Measurements from ENCODE around the gene AOC3. TPM values are rescaled to one million over a fixed set of nuclear protein-coding genes. Genes with fewer than 3 reads are reported as not detected.

The AOC3 gene
- total RNA-seq, 1 experiment from 2014 or later, result 2.8 TPM

- Histone ChIP-seq H3K4ac (ENCODE audit: low read depth, low read length) (no peak overlapping the region), H3K23ac (ENCODE audit: insufficient read length, low read depth, low read length) (no peak overlapping the region), H2BK20ac (ENCODE audit: low read depth, low read length, poor library complexity, severe bottlenecking) (no peak overlapping the region), H3T11ph (ENCODE audit: low read length) (no peak overlapping the region), H3K14ac (ENCODE audit: insufficient read depth, low read length) (no peak overlapping the region), H2BK12ac (ENCODE audit: insufficient read length, low read depth, low read length) (no peak overlapping the region), H3K9me3 (ENCODE audit: control insufficient read depth, low read depth, low read length) (no peaks in the 10 kb centered on the region), H3K9ac (ENCODE audit: extremely low read depth, insufficient read length, low read length) (no peak overlapping the region), H4K91ac (ENCODE audit: insufficient read length, low read depth, low read length) (no peak overlapping the region), H3K4me2 (ENCODE audit: insufficient read depth, insufficient read length, low read length) (no peak overlapping the region), H3K79me1 (ENCODE audit: insufficient read depth, low read depth, low read length, poor library complexity, severe bottlenecking) (no peaks in the 10 kb centered on the region), H3K18ac (ENCODE audit: insufficient read length, low read depth, low read length) (no peak overlapping the region), H4K5ac (ENCODE audit: insufficient read length, low read depth, low read length) (no peak overlapping the region), H3K27ac (ENCODE audit: insufficient read length, low read depth, low read length) (no peak overlapping the region), H2BK5ac (ENCODE audit: insufficient read length, low read length) (no peak overlapping the region), H3K56ac (ENCODE audit: insufficient read length, low read depth, low read length) (no peak overlapping the region), H2BK120ac (ENCODE audit: low read depth, low read length, poor library complexity, severe bottlenecking) (no peak overlapping the region), H3K79me2 (ENCODE audit: insufficient read depth, low read length) (no peaks in the 10 kb centered on the region), H2BK15ac (ENCODE audit: low read depth, low read length) (no peak overlapping the region), H3K27me3 (ENCODE audit: insufficient read depth, low read length) (no peaks in the 10 kb centered on the region), H2AK5ac (ENCODE audit: insufficient read length, low read length) (no peak overlapping the region), H3K23me2 (ENCODE audit: insufficient read length, low read depth, low read length, poor library complexity, severe bottlenecking) (no peaks in the 10 kb centered on the region), H4K8ac (replicated peaks; ENCODE audit: insufficient read length, low read depth, low read length) (no peak overlapping the region), H4K20me1 (ENCODE audit: control insufficient read depth, insufficient read depth, insufficient read length) (no peaks in the 10 kb centered on the region), H2AFZ (ENCODE audit: low read length) (no peak overlapping the region), H3K4me1 (ENCODE audit: insufficient read depth, low read length) (no peaks in the 10 kb centered on the region)
- WGBS (ENCODE audit: extremely low coverage, insufficient read length, low lambda C conversion rate), result no CpG with 5 or more reads among the region's 5 CpGs
- 0 out of 7 replicates have a peak overlapping the region, but pooled peaks of 1 of the 3 experiments have one; percentile 13 for H3K27ac Mint-ChIP-seq
- no peaks in the 10 kb centered on the region for H3K27me3 Mint-ChIP-seq (ENCODE audit: low read depth)
- no peak for TF ChIP-seq CTCF (conservative IDR thresholded peaks at IDR 0.05)
- no peaks in the 10 kb centered on the region; a peak in 1 of 7 replicates for H3K36me3 Mint-ChIP-seq (ENCODE audit: insufficient read depth in 1 of 3, low read depth in 3 of 3)
- H3K4me3 Mint-ChIP-seq, result no peak overlapping the region
- H3K9me3 Mint-ChIP-seq, result no peaks in the 10 kb centered on the region; a peak in 1 of 5 replicates
- DNase-seq, result no peak
- peaks cover 4 to 8% of the 10 kb centered on the region in 2 experiments; a peak in 2 of 4 replicates for H3K4me1 Mint-ChIP-seq
These were observed 2.6 kb downstream of the AOC3 start for GRCh38 chr17:42853597-42853967.

Data from H9 (cell line).